Measurements from ENCODE around the gene EHMT2.

Gene EHMT2

DNA sequence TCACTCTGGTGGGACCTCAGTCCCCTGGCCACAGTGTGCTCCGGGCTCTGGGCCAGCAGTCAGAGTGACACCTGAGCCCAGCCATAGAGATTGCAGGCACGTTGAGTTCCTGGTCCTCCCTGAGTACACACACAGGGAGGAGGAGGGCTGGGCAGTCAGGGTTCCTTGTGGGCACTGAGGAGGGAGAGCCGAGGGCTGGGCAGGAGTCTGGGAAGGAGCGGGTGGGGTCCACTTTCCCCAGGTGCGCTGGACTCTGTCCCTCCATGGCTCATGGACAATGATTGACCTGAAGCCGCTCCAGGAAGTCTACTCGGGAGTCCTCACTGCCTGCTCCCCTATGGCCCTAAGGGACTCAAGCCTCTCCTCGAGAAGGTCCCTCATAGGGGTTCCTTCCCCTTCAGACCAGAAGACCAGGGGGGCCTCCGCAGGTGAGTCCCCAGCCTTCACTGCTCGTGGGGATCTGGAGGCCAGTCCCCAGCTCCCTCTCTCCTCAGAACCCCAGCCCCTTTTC, 19.8 kb downstream of the EHMT2 start:
- TF ChIP-seq, protein P1, sequence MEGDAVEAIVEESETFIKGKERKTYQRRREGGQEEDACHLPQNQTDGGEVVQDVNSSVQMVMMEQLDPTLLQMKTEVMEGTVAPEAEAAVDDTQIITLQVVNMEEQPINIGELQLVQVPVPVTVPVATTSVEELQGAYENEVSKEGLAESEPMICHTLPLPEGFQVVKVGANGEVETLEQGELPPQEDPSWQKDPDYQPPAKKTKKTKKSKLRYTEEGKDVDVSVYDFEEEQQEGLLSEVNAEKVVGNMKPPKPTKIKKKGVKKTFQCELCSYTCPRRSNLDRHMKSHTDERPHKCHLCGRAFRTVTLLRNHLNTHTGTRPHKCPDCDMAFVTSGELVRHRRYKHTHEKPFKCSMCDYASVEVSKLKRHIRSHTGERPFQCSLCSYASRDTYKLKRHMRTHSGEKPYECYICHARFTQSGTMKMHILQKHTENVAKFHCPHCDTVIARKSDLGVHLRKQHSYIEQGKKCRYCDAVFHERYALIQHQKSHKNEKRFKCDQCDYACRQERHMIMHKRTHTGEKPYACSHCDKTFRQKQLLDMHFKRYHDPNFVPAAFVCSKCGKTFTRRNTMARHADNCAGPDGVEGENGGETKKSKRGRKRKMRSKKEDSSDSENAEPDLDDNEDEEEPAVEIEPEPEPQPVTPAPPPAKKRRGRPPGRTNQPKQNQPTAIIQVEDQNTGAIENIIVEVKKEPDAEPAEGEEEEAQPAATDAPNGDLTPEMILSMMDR (conservative IDR thresholded peaks at IDR 0.05; ENCODE audit: low read length): no peak
- no peak for DNase-seq (ENCODE audit: low read depth)
- no peak overlapping the region for H3K4me3 ChIP-seq (ENCODE audit: low read length)

DNA sequence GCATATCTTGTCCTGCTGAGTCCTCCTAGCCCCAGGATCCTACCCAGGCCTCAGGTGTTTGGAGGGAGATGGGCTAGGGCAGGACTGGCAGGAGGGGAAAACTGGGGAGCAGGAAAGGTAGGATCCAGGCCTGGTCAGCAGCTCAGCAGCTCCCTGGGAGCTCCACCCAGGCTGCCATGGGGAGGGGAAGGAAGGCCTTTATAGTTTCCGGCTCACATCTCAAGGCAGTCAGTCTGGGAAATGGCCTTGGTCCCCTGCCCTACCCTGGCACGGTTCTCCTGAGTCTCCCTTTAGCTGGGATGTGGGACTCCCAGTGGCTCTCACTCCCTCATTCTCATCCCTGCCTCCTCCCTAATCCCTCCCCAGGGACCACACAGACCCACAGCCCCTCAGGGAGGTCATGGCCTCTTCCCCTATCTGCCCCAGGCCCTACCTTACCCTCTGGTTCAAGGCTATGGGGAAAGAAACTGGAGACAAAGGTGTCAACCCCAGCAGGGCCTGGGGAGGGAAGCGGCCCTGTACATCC, 20.3 kb downstream of the EHMT2 start:
- TF ChIP-seq, protein P1 (conservative IDR thresholded peaks at IDR 0.05; ENCODE audit: low read length): no peak
- H3K4me3 ChIP-seq (ENCODE audit: low read length): no peak overlapping the region

DNA sequence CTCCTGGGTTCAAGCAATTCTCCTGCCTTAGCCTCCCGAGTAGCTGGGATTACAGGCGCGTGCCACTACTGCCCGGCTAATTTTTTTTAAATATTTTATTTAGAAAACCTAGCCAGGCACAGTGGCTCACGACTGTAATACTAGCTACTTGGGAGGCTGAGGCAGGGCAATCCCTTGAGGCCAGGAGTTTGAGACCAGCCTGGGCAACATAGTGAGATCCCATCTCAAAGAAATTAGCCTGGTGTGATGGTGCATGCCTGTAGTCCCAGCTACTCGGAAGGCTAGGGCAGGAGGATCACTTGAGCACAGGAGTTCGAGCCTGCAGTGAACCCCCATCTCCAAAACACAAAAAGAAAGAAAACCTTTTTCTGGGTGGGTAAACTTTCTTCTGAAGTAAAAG, 21.1 kb downstream of the EHMT2 start:
- no peak overlapping the region for H3K4me3 ChIP-seq (ENCODE audit: low read length)
- TF ChIP-seq, protein P1 (conservative IDR thresholded peaks at IDR 0.05; ENCODE audit: low read length): no peak
- no peak for DNase-seq (ENCODE audit: low read depth)

More for the DNA sequence above, 20.3 kb downstream of the EHMT2 start:
- no peak for DNase-seq (ENCODE audit: low read depth)

DNA sequence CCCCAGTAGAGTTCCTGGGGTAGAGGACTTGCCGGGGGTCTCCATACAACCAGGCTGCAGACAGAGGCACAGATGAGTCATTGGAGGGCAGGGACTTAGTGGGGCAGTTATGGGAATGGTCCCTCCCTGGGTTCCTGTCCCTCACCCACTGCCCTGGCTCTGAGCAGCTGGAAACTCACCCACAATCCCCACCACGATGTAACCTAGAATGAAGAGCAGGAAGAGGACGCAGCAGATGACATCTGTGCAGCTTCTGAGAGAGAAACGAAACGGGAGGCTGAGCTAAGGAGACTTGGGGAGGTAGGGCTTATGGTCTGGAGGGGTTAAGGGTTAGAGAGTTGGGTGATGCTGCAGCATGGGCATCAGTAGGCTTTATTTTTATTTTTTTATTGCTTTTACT, 21.6 kb downstream of the EHMT2 start:
- no peak overlapping the region for H3K4me3 ChIP-seq (ENCODE audit: low read length)
- TF ChIP-seq, protein P1 (conservative IDR thresholded peaks at IDR 0.05; ENCODE audit: low read length): no peak
- no peak for DNase-seq (ENCODE audit: low read depth)

DNA sequence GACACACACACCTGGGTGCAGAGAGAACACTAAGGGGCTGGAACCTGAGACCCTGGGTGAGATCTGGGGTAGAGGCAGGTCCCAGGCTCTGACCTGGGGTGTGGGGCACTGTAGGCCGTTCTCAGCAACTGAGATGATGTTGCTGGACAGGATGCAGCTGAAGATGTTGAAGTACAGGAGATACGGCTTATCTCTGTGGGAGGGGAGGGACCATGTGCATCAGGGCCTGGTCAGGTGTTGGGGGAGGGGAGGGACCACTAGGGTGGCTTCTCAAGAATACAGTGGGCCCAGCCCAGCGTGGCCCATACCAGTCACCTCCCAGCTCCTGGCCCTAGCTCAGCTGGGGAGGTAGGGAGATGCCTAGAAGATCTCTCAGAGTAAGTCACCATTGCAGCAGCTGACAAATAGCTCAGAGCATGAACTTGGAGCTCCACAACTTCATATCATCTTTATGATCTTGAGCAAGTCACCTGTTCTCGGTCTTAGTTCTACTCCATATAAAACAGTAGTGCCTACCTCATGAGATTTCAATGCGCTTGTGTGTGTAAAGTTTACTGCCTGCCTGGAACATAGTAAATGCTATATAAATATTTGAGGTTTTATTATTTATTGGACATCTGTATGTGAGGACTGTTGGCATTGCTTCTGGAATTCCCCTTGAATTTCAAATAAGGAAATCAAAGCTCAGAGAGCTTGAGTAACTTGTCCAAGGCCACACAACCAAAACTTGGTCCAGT, 22.5 kb downstream of the EHMT2 start:
- TF ChIP-seq, protein P1 (conservative IDR thresholded peaks at IDR 0.05; ENCODE audit: low read length): no peak
- no peak overlapping the region for H3K4me3 ChIP-seq (ENCODE audit: low read length)
- DNase-seq (ENCODE audit: low read depth): peak; percentile 45

DNA sequence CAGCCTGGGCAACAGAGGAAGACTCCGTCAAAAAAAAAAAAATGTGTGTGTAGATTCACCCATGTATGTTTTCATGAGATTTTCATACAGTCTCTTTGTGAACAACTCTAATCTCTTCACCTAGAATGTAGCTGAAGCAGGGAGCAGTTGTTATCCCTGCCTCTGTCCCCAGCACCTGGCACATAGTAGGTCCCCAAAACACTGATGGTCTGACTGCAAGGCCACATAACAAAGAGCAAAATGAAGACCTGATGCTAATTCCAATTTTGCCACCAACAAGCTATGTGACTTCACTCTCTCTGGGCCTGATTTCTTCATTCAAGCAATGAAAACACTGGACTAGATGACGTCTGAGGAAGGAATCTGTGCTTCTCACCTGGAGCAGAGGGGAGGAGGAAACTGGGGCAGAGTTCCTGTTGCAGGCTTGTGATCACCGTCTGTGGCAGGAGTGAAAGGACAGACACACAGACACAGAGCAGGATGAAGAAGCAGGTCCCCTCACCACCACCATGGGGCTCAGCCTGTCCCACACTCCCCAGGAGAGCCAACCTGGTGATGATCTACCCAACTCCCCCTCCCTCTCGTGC, 23.3 kb downstream of the EHMT2 start:
- H3K4me3 ChIP-seq (ENCODE audit: low read length): no peak overlapping the region
- TF ChIP-seq, protein P1 (conservative IDR thresholded peaks at IDR 0.05; ENCODE audit: low read length): no peak
- DNase-seq (ENCODE audit: low read depth): no peak

Data from AG10803 (cell line).